ENCODE data around the gene F7.

GRCh38 chr13:113083402-113084061 is 22.1 kb upstream of the F7 start:
- TF ChIP-seq, protein P1, sequence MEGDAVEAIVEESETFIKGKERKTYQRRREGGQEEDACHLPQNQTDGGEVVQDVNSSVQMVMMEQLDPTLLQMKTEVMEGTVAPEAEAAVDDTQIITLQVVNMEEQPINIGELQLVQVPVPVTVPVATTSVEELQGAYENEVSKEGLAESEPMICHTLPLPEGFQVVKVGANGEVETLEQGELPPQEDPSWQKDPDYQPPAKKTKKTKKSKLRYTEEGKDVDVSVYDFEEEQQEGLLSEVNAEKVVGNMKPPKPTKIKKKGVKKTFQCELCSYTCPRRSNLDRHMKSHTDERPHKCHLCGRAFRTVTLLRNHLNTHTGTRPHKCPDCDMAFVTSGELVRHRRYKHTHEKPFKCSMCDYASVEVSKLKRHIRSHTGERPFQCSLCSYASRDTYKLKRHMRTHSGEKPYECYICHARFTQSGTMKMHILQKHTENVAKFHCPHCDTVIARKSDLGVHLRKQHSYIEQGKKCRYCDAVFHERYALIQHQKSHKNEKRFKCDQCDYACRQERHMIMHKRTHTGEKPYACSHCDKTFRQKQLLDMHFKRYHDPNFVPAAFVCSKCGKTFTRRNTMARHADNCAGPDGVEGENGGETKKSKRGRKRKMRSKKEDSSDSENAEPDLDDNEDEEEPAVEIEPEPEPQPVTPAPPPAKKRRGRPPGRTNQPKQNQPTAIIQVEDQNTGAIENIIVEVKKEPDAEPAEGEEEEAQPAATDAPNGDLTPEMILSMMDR (IDR thresholded peaks at IDR 0.05; ENCODE audit: insufficient read depth, low read length, poor library complexity, severe bottlenecking), result no peak
- TF ChIP-seq EZH2phosphoT487 (conservative IDR thresholded peaks at IDR 0.05; ENCODE audit: low read length), result no peak
